Keratinocyte (primary cell): Measurements from ENCODE around the gene CARD11. TPM values are rescaled to one million over a fixed set of nuclear protein-coding genes. Genes with fewer than 3 reads are reported as not detected.

Experiments
- DNase-seq: peaks from one replicate; pipeline ENCODE4 v3.0.0-alpha.2; 2011; ENCODE audit warnings: low read depth, missing footprints, low spot score
- FAIRE-seq: peaks from 2 replicates; lab custom pipeline; 2011; peaks lifted over from hg19 to GRCh38; lab: Jason Lieb, UNC
- H2AFZ ChIP-seq: 2 replicates; pipeline ENCODE4 v1.6.0; 2012; ENCODE audit warnings: low read length, control low read depth, inconsistent platforms; ENCODE audit not compliant: control insufficient read depth
- H3K27ac ChIP-seq: 2 replicates; pipeline ENCODE4 v1.5.1; 2011; ENCODE audit warnings: low read length; ENCODE audit not compliant: control insufficient read depth, insufficient read depth
- H3K27me3 ChIP-seq: 3 replicates; pipeline ENCODE4 v1.6.0; 2011; ENCODE audit warnings: low read length; ENCODE audit not compliant: control insufficient read depth, insufficient read depth; ENCODE audit errors: extremely low read depth
- H3K36me3 ChIP-seq, 2 experiments: 2 replicates in 1 of 2; 3 replicates in 1 of 2; pipeline ENCODE4 v1.5.1; 2011; ENCODE audit warnings: low read length in 2 of 2, mild to moderate bottlenecking in 1 of 2; ENCODE audit not compliant: control insufficient read depth in 2 of 2, insufficient read depth in 2 of 2; ENCODE audit errors: extremely low read depth in 1 of 2
- H3K4me1 ChIP-seq: 3 replicates; pipeline ENCODE4 v1.5.1; 2011; ENCODE audit warnings: low read length; ENCODE audit not compliant: control insufficient read depth, insufficient read depth; ENCODE audit errors: extremely low read depth
- H3K4me2 ChIP-seq: 3 replicates; pipeline ENCODE4 v1.6.0; 2011; ENCODE audit warnings: low read depth, low read length; ENCODE audit not compliant: control insufficient read depth, insufficient read depth; ENCODE audit errors: extremely low read depth
- H3K4me3 ChIP-seq, 3 experiments: fragments of 200-600 bp in 1 of 3; sonication (generic) in 1 of 3; 2 replicates in 2 of 3; 3 replicates in 1 of 3; pipeline ENCODE4 v1.5.1; 2011 to 2016; ENCODE audit warnings: low read length in 3 of 3, mild to moderate bottlenecking in 3 of 3, control low read depth in 2 of 3, inconsistent platforms in 1 of 3, low read depth in 1 of 3, mixed read lengths in 1 of 3, mixed run types in 1 of 3, moderate library complexity in 1 of 3; ENCODE audit not compliant: control insufficient read depth in 2 of 3, insufficient read depth in 2 of 3; ENCODE audit errors: extremely low read depth in 1 of 3
- H3K79me2 ChIP-seq: 2 replicates; pipeline ENCODE4 v1.6.0; 2012; ENCODE audit warnings: low read length; ENCODE audit not compliant: control insufficient read depth, insufficient read depth
- H3K9ac ChIP-seq: 3 replicates; pipeline ENCODE4 v1.6.0; 2011; ENCODE audit warnings: low read length; ENCODE audit not compliant: control insufficient read depth, insufficient read depth; ENCODE audit errors: extremely low read depth
- H3K9me1 ChIP-seq: 3 replicates; pipeline ENCODE4 v1.6.0; 2011; ENCODE audit warnings: low read length; ENCODE audit not compliant: control insufficient read depth, insufficient read depth; ENCODE audit errors: extremely low read depth
- H3K9me3 ChIP-seq: 2 replicates; pipeline ENCODE4 v1.5.1; 2012; ENCODE audit warnings: low read depth, low read length; ENCODE audit not compliant: control insufficient read depth
- H4K20me1 ChIP-seq: 3 replicates; pipeline ENCODE4 v1.6.0; 2011; ENCODE audit warnings: low read length; ENCODE audit not compliant: control insufficient read depth, insufficient read depth; ENCODE audit errors: extremely low read depth
- CTCF ChIP-seq, 3 experiments: IDR thresholded peaks in 1 of 3; conservative IDR thresholded peaks in 1 of 3; optimal IDR thresholded peaks in 1 of 3; 2 replicates in 2 of 3; 3 replicates in 1 of 3; pipeline versions ENCODE3 to v1.5.1; 2011; ENCODE audit warnings: low read length in 3 of 3, mild to moderate bottlenecking in 3 of 3, moderate library complexity in 2 of 3, control low read depth in 1 of 3, inconsistent platforms in 1 of 3; ENCODE audit not compliant: insufficient read depth in 2 of 3; ENCODE audit errors: extremely low read depth in 1 of 3
- EZH2 ChIP-seq: IDR thresholded peaks from one replicate; pipeline ENCODE4 v1.6.1; 2012; ENCODE audit warnings: inconsistent platforms, mild to moderate bottlenecking, low read length, moderate library complexity
- dilution Hi-C: fragments of 300-500 bp; cut with MboI; formaldehyde crosslinking; loops from one replicate; pipeline ENCODE4 v1.7.0; 2020; ENCODE audit warnings: low sequenced_read_pairs; ENCODE audit not compliant: extremely low pct_ligation_motif_present
- polyA plus RNA-seq, 5 experiments: library from polyadenylated mRNA; depleted of rRNA in 3 of 5; stranded (reverse) in 3 of 5; stranded (forward) in 1 of 5; unstranded in 1 of 5; fragments of >200 nt; gene quantifications; 1 replicate in 1 of 5; 2 replicates in 3 of 5; 3 replicates in 1 of 5; pipeline versions ENCODE4 v1.2.1 to v1.2.3, GENCODE V29; 2011 to 2012; ENCODE audit warnings: missing spikeins in 2 of 5, low read depth in 1 of 5, low replicate concordance in 1 of 5

The CARD11 gene
- polyA plus RNA-seq, 1 donor (not counting 4 experiments of a cell fraction or from before 2014, with no cell fraction given): 4.3 TPM

GRCh38 chr7:3057066-3057420 is 13.4 kb upstream of the CARD11 start:
- H2AFZ ChIP-seq: no peak overlapping the region
- H3K4me1 ChIP-seq: no peaks in the 10 kb centered on the region
- no peak for TF ChIP-seq CTCF (optimal IDR thresholded peaks at IDR 0.05 in 1 of 3, IDR thresholded peaks at IDR 0.05 in 1 of 3, conservative IDR thresholded peaks at IDR 0.05 in 1 of 3; ENCODE audit: extremely low read depth in 1 of 3, insufficient read depth in 2 of 3, low read length in 3 of 3)
- TF ChIP-seq EZH2: no peak
- H3K79me2 ChIP-seq: no peaks in the 10 kb centered on the region
- no peak overlapping the region for H3K4me3 ChIP-seq
- no peak overlapping the region for H3K9ac ChIP-seq
- DNase-seq: no peak
- H3K9me3 ChIP-seq: peaks cover 4% of the 10 kb centered on the region
- no peaks in the 10 kb centered on the region for H3K36me3 ChIP-seq
- dilution Hi-C loops: no loop called here
- H4K20me1 ChIP-seq: no peaks in the 10 kb centered on the region
- H3K27me3 ChIP-seq: peaks cover 14% of the 10 kb centered on the region
- no peaks in the 10 kb centered on the region for H3K9me1 ChIP-seq
- H3K27ac ChIP-seq: no peak overlapping the region
- no peak for FAIRE-seq
- H3K4me2 ChIP-seq: no peak overlapping the region

GRCh38 chr7:3056234-3057065 is 12.8 kb upstream of the CARD11 start:
- TF ChIP-seq CTCF (optimal IDR thresholded peaks at IDR 0.05 in 1 of 3, IDR thresholded peaks at IDR 0.05 in 1 of 3, conservative IDR thresholded peaks at IDR 0.05 in 1 of 3; ENCODE audit: extremely low read depth in 1 of 3, insufficient read depth in 2 of 3, low read length in 3 of 3) (no peak), EZH2 (no peak)
- no peak overlapping the region for H3K27ac ChIP-seq
- no peaks in the 10 kb centered on the region for H3K9me1 ChIP-seq
- H3K9ac ChIP-seq: no peak overlapping the region
- no peaks in the 10 kb centered on the region for H3K79me2 ChIP-seq
- H3K27me3 ChIP-seq: peaks cover 14% of the 10 kb centered on the region
- FAIRE-seq (no peak), DNase-seq (no peak)
- no peak overlapping the region for H3K4me3 ChIP-seq
- H4K20me1 ChIP-seq: no peaks in the 10 kb centered on the region
- no peak overlapping the region for H2AFZ ChIP-seq
- dilution Hi-C loops: no loop called here
- H3K36me3 ChIP-seq: no peaks in the 10 kb centered on the region
- H3K4me1 ChIP-seq: no peaks in the 10 kb centered on the region
- H3K9me3 ChIP-seq: peaks cover 4% of the 10 kb centered on the region
- H3K4me2 ChIP-seq: no peak overlapping the region
